Vagina (tissue), 2 donors: Measurements from ENCODE around the gene KLC1.

Experiments used
- POLR2A ChIP-seq, 2 donors: fragments of 450-650 bp; IDR thresholded peaks; one replicate each; pipeline ENCODE4 v1.6.1; 2017; ENCODE audit warnings: antibody characterized with exemption in 2 of 2, mild to moderate bottlenecking in 2 of 2, moderate library complexity in 2 of 2
- TF ChIP-seq, protein P1 (sequence below), 3 experiments: fragments of 450-650 bp in 2 of 3; fragments of 200-600 bp in 1 of 3; sonication (generic) in 1 of 3; IDR thresholded peaks; one replicate each; pipeline ENCODE4 v1.5.1; 2017 to 2019; ENCODE audit warnings: antibody characterized with exemption in 3 of 3, mild to moderate bottlenecking in 2 of 3, moderate library complexity in 2 of 3

DNA sequence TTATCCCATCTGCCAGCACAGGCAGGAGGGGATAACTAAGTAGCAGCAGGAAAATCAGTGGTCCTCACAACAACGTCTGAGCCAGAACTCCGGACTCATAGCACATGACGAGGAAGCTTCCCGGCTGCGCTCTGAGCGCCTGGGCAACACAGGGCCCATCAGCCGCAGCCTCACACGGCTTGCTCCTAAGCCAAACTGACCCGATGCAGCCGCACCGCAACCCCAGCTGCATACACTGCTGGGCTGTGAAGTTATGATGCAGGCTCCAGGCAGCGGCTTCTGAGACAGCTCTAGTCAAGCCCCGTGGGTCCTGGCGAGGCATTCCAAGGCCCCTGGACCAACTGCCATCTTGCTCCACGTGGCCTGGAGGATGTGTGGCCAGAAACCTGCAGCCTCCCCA is 114.7 kb downstream of the KLC1 start:
- TF ChIP-seq, protein P1, sequence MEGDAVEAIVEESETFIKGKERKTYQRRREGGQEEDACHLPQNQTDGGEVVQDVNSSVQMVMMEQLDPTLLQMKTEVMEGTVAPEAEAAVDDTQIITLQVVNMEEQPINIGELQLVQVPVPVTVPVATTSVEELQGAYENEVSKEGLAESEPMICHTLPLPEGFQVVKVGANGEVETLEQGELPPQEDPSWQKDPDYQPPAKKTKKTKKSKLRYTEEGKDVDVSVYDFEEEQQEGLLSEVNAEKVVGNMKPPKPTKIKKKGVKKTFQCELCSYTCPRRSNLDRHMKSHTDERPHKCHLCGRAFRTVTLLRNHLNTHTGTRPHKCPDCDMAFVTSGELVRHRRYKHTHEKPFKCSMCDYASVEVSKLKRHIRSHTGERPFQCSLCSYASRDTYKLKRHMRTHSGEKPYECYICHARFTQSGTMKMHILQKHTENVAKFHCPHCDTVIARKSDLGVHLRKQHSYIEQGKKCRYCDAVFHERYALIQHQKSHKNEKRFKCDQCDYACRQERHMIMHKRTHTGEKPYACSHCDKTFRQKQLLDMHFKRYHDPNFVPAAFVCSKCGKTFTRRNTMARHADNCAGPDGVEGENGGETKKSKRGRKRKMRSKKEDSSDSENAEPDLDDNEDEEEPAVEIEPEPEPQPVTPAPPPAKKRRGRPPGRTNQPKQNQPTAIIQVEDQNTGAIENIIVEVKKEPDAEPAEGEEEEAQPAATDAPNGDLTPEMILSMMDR (IDR thresholded peaks at IDR 0.05) = no peak
- no peak for TF ChIP-seq POLR2A (IDR thresholded peaks at IDR 0.05)
